Erythroblast (primary cell): ENCODE measurements around the gene GNAS-AS1.

Source experiments
- DNase-seq, 2 experiments: peaks; one replicate each; lab custom pipeline; 2025; lab: John Stamatoyannopoulos, UW
- GATA1 ChIP-seq: IDR thresholded peaks from 2 replicates; pipeline ENCODE4 v1.6.1; 2011; ENCODE audit warnings: low read depth, mild to moderate bottlenecking, control low read depth, low read length, moderate library complexity
- POLR2A ChIP-seq: IDR thresholded peaks from 2 replicates; pipeline ENCODE4 v1.6.1; 2011; ENCODE audit warnings: mild to moderate bottlenecking, low read length

Gene GNAS-AS1

GRCh38 chr20:58791286-58791685 lies 59.4 kb downstream of the GNAS-AS1 start:
- no peak for DNase-seq
- no peak for TF ChIP-seq GATA1
- no peak for TF ChIP-seq POLR2A

- TF ChIP-seq GATA1 (no peak), POLR2A (no peak)
- no peak for DNase-seq
These were observed 60.2 kb downstream of the GNAS-AS1 start for GRCh38 chr20:58790454-58790853.

DNA sequence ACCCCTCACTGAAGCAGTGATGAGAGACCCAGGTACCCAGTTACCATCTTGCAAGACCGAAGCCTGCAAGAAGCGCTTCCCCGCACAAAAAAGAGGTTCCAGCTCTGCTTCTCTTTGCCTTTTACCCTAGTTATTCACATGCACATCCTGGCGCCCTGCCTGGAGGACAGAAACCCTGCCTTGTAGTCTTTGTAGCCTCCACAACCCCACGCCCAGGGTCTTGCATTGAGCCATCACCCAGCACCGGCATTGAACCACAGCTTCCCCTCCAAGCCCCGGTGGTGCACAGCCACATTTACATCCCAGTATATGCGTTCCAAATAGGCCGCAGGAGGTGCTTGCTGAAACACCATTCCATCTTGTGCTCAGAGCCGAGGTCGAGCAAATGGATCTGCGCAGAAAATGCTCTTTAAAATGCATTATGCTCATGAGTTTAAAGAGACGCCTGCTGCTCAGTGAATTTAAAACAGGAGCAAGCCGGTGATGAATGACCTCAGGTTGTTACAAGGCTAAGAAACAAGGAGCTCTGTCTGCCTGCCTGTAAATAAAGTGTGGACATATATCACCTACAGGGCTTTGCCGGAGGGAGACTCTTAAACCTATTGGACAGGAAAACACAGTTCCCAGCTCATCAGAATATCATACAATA lies 61.7 kb downstream of the GNAS-AS1 start:
- TF ChIP-seq GATA1 (no peak), POLR2A (no peak)
- no peak for DNase-seq

DNA sequence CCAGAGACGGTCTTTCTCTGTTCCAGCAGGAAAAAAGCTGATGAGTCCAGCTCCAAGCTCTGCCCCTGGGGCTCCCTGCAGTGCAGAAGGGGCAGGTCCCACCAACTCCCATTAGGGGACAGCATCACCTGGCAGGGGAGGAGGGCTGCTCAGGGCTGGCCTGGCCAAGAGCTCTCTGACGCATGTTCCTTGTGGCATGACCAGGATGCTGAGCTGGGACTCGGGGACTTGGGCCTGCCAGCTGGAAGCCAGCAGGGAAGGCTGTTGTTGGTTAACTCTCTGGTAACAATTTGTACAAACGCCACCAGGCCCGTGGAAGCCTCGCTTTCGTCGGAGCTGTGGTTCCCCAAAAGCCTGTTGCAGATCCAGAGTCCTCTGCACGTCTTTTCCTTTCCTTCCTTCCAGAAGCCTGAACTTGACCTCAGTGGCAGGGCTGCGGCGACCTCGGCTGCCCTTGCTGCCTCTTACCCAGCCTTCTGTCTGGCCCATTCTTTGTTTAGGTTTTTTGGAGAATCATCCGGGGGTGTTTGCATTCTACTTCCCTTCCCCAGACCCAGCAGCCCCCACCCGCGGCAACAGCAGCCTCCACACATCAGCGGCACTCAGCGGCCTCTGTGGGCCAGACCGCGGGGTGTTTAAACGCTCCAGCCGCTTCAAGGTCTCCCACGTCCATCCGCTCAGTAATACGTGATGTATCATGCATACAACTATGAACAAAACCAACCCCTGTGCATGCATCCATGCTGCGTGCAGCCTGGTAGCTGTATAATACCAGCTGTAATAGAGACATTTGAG lies 63.3 kb downstream of the GNAS-AS1 start:
- TF ChIP-seq GATA1 (no peak), POLR2A (no peak)
- DNase-seq: no peak

DNA sequence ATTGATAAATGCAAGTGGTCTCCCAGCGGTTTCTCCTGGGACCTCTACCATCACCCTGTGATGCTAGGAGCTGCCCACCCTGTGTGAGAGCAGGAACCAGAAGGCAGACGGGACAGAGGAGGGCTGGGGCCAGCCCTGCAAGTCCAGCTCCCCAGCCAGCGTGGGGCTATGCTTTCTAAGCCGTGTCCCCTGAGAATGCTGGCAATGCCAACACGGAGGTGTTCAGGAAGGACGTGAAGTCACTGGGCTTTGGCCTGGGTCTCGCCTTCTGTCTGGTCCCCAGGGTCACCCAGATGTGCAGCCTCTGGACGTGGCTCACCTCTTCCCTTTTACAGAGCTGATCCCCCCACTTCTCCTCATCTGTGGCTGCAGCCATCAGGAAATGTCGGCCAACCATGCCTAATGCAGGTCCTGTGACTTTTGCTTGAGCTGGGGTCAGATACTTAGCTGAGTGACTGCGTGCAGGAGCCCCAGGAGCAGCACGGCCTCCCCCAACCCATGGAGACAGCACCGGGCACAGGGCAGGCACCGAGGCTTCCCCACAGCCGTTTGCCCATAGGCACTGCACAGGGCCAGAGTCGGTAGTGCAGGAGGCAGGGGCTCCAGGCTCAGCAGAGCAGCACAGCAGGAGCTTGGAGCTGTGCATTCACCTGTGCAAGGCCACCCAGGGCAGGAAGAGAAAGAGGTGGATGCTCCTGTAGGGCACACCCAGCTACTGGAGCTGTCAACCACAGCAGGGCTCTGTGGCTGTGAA lies 66.2 kb downstream of the GNAS-AS1 start:
- TF ChIP-seq GATA1: no peak
- no peak for TF ChIP-seq POLR2A

GRCh38 chr20:58783511-58784011 lies 67.1 kb downstream of the GNAS-AS1 start:
- TF ChIP-seq POLR2A (no peak), GATA1 (no peak)
- DNase-seq: no peak

More for the DNA sequence above, 66.2 kb downstream of the GNAS-AS1 start:
- DNase-seq: no peak

DNA sequence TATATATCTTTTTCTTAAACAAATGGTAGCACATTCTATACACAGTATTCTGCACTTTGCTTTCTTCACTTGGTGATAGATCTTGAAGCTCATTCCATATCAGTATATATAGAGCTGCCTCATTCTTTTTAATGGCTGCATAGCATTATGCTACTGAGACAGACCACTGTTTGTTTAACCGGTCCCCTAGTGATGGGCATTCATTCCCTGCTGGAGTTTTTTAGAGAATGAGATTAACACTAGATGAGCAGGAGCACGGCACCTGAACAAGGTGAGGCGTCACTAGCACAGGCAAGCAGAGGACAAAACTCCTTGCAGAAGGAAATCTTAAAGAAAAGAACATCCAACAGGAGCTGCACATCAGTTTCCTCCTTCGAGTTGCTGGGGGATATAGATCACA lies 69.6 kb downstream of the GNAS-AS1 start:
- TF ChIP-seq GATA1 (no peak), POLR2A (no peak)
- no peak for DNase-seq

GRCh38 chr20:58778760-58779159 lies 71.9 kb downstream of the GNAS-AS1 start:
- no peak for DNase-seq

GRCh38 chr20:58777657-58778056 lies 73.0 kb downstream of the GNAS-AS1 start:
- no peak for DNase-seq
- no peak for TF ChIP-seq GATA1
- no peak for TF ChIP-seq POLR2A

More at GRCh38 chr20:58778760-58779159, 71.9 kb downstream of the GNAS-AS1 start:
- TF ChIP-seq GATA1: no peak
- TF ChIP-seq POLR2A: no peak

- no peak for DNase-seq
- TF ChIP-seq GATA1 (no peak), POLR2A (no peak)
These were observed 74.6 kb downstream of the GNAS-AS1 start for GRCh38 chr20:58776109-58776508.

DNA sequence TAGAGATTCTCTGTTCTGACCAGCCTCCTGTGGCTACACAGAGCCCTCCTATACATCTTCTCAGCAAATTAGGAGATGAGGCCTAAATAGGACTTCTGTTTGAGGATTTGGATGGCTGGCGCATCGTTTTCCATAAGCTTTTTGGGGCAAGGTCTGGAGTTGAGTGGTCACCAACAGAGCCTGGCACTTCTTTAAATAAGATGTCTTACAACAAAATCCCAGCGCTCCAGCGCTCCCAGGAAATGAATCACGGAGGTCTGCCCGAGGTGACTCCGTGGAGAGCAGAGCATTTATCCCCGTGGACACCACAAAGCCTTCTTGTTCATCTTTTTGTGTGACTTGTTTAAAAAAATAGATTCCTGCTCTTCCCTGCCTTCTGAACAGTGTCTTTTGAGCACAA lies 75.3 kb downstream of the GNAS-AS1 start:
- DNase-seq: no peak
- TF ChIP-seq POLR2A (no peak), GATA1 (no peak)

- no peak for DNase-seq
- TF ChIP-seq POLR2A (no peak), GATA1 (no peak)
These were observed 75.9 kb downstream of the GNAS-AS1 start for GRCh38 chr20:58774667-58775263.

GRCh38 chr20:58774214-58774613 lies 76.5 kb downstream of the GNAS-AS1 start:
- no peak for DNase-seq
- no peak for TF ChIP-seq POLR2A
- no peak for TF ChIP-seq GATA1

DNA sequence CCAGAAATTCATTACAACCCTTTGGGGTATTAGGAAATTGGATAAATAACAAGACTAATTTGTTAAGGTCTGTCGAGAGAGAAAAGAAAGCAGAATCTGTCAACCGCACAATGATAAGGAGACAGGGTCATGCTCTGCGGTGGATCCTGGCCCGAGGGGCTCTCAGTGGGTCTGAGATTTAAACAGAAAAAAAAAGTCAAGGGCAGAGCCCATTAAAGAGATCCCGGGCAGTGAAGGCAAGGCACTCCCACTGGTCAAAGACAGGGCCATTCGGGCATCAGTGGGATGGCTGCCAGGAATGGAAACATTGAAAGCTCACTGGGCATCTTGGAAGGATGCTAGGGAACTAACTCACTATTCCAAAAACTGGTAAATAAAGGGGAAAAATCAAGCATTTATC lies 77.9 kb downstream of the GNAS-AS1 start:
- no peak for DNase-seq
- no peak for TF ChIP-seq POLR2A
- TF ChIP-seq GATA1: no peak
